Neural progenitor cell (in vitro differentiated cells): ENCODE data around the gene LEMD2.

ENCODE experiments used
- EZH2phosphoT487 ChIP-seq: fragments of 200-600 bp; sonication (generic); IDR thresholded peaks from 2 replicates; pipeline ENCODE4 v1.6.1; 2017; ENCODE audit warnings: antibody characterized with exemption
- TF ChIP-seq, protein P1 (sequence below): fragments of 200-600 bp; sonication (generic); IDR thresholded peaks from 2 replicates; pipeline ENCODE4 v1.5.1; 2017; ENCODE audit warnings: antibody characterized with exemption, mild to moderate bottlenecking

DNA sequence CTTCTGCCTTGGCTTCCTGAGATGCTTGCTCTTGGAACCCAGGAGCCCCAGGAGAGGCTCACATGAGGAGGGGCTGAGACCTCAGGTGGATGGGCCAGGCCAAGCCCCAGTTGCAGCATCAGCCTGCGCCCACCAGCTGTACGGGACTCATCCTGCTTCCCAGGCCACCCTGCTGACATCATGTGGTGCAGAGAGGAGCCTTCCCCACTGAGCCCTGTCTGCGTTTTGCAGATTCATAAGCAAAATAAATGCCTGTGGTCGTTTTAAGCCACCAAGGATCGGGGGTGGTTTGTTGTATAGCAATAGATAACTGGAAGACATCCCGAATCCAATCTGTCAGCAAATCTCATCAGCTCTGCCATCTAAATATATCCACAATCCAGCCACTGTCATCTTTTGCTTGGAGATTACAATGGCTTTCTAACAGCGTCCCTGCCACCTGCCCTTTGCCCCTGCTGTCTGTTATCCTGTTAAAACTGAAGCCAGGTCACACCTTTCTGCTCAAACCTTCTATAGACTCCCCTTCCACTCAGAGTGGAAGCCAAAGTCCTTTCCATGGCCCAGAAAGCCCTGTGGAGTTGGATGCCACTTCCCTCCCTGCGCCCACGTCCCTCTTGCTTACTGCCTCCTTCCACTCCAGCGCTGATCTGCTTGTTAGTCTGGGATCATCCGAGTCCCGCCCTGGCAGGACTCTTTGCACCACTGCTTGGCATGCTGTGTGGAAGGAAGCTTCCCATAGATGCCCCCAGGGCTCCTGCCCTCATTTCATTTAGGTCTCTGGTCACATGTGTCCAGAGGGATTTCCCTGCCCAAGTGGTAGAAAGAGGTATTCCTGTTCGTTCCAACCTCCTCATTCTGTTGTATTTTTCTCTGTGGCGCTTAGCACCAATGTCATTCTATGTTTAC, 38.9 kb upstream of the LEMD2 start:
- TF ChIP-seq, protein P1, sequence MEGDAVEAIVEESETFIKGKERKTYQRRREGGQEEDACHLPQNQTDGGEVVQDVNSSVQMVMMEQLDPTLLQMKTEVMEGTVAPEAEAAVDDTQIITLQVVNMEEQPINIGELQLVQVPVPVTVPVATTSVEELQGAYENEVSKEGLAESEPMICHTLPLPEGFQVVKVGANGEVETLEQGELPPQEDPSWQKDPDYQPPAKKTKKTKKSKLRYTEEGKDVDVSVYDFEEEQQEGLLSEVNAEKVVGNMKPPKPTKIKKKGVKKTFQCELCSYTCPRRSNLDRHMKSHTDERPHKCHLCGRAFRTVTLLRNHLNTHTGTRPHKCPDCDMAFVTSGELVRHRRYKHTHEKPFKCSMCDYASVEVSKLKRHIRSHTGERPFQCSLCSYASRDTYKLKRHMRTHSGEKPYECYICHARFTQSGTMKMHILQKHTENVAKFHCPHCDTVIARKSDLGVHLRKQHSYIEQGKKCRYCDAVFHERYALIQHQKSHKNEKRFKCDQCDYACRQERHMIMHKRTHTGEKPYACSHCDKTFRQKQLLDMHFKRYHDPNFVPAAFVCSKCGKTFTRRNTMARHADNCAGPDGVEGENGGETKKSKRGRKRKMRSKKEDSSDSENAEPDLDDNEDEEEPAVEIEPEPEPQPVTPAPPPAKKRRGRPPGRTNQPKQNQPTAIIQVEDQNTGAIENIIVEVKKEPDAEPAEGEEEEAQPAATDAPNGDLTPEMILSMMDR: peak; percentile 4
- no peak for TF ChIP-seq EZH2phosphoT487
